Progenitor cell of endocrine pancreas (in vitro differentiated cells): Measurements from ENCODE around the gene GRIK5. TPM values are rescaled to one million over a fixed set of nuclear protein-coding genes. Genes with fewer than 3 reads are reported as not detected.
A peak's percentile ranks its signal among the peaks of the same experiment; 100 is the strongest.

Source experiments
- DNase-seq: peaks from one replicate; pipeline ENCODE4 v3.0.0; 2021; ENCODE audit warnings: low spot score; ENCODE audit not compliant: unreplicated experiment
- H3K27ac Mint-ChIP-seq: 2 replicates; pipeline ENCODE4 v1.8.0; 2021; ENCODE audit warnings: mild to moderate bottlenecking, moderate library complexity, mixed read lengths
- H3K27me3 Mint-ChIP-seq: 2 replicates; pipeline ENCODE4 v1.8.0; 2021; ENCODE audit warnings: mixed read lengths
- H3K36me3 Mint-ChIP-seq: 2 replicates; pipeline ENCODE4 v1.8.0; 2022; ENCODE audit warnings: mixed read lengths; ENCODE audit not compliant: insufficient read depth
- H3K4me1 Mint-ChIP-seq: 2 replicates; pipeline ENCODE4 v1.8.0; 2021; ENCODE audit warnings: low read depth, mixed read lengths
- H3K4me3 Mint-ChIP-seq: 2 replicates; pipeline ENCODE4 v1.8.0; 2021; ENCODE audit warnings: low read depth, mild to moderate bottlenecking, moderate library complexity, mixed read lengths
- H3K9me3 Mint-ChIP-seq: 2 replicates; pipeline ENCODE4 v1.8.0; 2021; ENCODE audit warnings: low read depth, mixed read lengths
- total RNA-seq: library from RNA; stranded (reverse); gene quantifications from 2 replicates; pipeline ENCODE4 v1.2.1, GENCODE V29; 2021
- TF ChIP-seq, protein P1 (sequence below): fragments of 200-600 bp; sonication (generic); IDR thresholded peaks from one replicate; pipeline ENCODE4 v1.5.0; 2021; ENCODE audit warnings: antibody characterized with exemption, mild to moderate bottlenecking; ENCODE audit not compliant: unreplicated experiment

Gene GRIK5
- total RNA-seq, 1 donor from 2014 or later: 11.6 TPM

DNA sequence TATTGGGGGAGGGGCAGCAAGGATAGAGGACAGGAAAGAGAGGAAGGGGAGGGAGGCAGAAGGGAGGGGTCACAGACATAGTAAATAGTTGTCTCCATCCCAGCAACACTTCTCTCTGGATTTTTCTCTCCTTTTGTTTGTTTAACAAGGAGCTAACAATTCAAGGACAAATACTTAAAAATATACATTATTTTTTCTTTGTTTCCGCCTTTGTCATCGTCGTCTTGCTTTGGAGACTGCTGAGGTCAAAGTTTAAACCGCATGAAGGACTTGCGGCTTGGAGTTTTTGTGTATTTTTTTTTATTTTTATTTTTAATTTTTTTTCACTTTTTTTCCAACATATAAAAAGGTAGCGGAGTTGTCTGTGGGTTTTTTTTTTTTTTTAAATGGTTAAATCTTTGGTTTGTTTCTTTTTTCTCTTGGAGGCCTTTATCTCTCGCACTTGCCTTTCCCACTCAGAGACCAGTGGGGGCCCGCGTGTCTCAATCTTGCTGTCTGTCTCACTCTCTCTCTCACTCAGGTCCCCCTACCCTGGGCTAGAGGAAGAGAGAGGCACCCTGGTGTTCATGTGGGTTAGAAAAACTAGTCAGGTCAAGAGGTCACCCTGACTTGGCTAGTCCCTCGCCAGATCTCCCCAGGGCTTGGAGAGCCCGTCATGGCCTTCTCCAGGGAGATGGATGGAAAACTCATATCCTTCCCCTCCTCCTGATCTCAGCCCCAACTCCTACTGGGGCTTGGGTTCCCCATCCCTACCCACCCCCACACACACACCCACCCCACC lies 17.0 kb upstream of the GRIK5 start:
- H3K27ac Mint-ChIP-seq: no peak overlapping the region
- TF ChIP-seq, protein P1, sequence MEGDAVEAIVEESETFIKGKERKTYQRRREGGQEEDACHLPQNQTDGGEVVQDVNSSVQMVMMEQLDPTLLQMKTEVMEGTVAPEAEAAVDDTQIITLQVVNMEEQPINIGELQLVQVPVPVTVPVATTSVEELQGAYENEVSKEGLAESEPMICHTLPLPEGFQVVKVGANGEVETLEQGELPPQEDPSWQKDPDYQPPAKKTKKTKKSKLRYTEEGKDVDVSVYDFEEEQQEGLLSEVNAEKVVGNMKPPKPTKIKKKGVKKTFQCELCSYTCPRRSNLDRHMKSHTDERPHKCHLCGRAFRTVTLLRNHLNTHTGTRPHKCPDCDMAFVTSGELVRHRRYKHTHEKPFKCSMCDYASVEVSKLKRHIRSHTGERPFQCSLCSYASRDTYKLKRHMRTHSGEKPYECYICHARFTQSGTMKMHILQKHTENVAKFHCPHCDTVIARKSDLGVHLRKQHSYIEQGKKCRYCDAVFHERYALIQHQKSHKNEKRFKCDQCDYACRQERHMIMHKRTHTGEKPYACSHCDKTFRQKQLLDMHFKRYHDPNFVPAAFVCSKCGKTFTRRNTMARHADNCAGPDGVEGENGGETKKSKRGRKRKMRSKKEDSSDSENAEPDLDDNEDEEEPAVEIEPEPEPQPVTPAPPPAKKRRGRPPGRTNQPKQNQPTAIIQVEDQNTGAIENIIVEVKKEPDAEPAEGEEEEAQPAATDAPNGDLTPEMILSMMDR: no peak
- no peaks in the 10 kb centered on the region for H3K9me3 Mint-ChIP-seq
- DNase-seq: no peak
- peaks cover 10% of the 10 kb centered on the region for H3K27me3 Mint-ChIP-seq
- peaks cover 2% of the 10 kb centered on the region for H3K4me1 Mint-ChIP-seq
- H3K36me3 Mint-ChIP-seq: peaks cover 6% of the 10 kb centered on the region
- H3K4me3 Mint-ChIP-seq: no peak overlapping the region

DNA sequence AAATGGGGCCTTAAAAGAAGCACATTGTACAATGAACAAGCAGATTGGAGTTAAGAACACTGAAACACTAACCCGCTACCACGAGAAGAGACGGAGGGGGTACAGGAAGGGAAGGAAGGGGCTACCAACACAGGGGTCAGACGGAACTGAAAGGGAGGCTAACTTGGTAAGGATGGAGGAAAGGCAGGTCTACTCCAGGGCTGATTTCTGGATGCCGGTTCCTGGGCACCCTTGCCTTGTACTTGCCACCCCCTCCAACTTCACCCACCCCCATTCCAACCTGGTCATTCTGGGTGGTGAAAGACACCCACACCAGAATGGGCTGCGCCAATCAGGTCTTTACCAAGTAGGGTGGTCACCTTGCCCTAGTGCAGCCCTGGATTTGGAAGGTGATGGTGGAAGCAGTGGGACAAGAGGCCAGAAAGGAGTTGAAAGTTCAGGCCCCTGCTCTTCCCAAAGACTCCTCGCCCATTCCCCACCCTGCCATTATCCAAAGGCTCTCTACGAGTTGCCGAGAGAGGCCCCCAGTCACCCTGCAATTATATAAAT lies 16.3 kb upstream of the GRIK5 start:
- TF ChIP-seq, protein P1: no peak
- peaks cover 13% of the 10 kb centered on the region for H3K36me3 Mint-ChIP-seq
- H3K27me3 Mint-ChIP-seq: peaks cover 10% of the 10 kb centered on the region
- no peak for DNase-seq
- peaks cover 5% of the 10 kb centered on the region for H3K4me1 Mint-ChIP-seq
- no peaks in the 10 kb centered on the region for H3K9me3 Mint-ChIP-seq
- no peak overlapping the region for H3K4me3 Mint-ChIP-seq
- H3K27ac Mint-ChIP-seq: no peak overlapping the region

- H3K27ac Mint-ChIP-seq: no peak overlapping the region
- no peaks in the 10 kb centered on the region for H3K27me3 Mint-ChIP-seq
- peaks cover 14% of the 10 kb centered on the region for H3K36me3 Mint-ChIP-seq
- H3K4me1 Mint-ChIP-seq: peaks cover 5% of the 10 kb centered on the region
- H3K4me3 Mint-ChIP-seq: no peak overlapping the region
- no peaks in the 10 kb centered on the region for H3K9me3 Mint-ChIP-seq
- TF ChIP-seq, protein P1: no peak
- DNase-seq: no peak
These were observed 13.5 kb upstream of the GRIK5 start for GRCh38 chr19:42083537-42083936.

GRCh38 chr19:42081584-42082203 lies 11.7 kb upstream of the GRIK5 start:
- Mint-ChIP-seq H3K4me3 (no peak overlapping the region), H3K27me3 (no peaks in the 10 kb centered on the region), H3K4me1 (peaks cover 20% of the 10 kb centered on the region), H3K9me3 (no peaks in the 10 kb centered on the region), H3K36me3 (peaks cover 17% of the 10 kb centered on the region), H3K27ac (peak overlapping the region; percentile 87)
- DNase-seq: no peak
- TF ChIP-seq, protein P1: peak; percentile 53

DNA sequence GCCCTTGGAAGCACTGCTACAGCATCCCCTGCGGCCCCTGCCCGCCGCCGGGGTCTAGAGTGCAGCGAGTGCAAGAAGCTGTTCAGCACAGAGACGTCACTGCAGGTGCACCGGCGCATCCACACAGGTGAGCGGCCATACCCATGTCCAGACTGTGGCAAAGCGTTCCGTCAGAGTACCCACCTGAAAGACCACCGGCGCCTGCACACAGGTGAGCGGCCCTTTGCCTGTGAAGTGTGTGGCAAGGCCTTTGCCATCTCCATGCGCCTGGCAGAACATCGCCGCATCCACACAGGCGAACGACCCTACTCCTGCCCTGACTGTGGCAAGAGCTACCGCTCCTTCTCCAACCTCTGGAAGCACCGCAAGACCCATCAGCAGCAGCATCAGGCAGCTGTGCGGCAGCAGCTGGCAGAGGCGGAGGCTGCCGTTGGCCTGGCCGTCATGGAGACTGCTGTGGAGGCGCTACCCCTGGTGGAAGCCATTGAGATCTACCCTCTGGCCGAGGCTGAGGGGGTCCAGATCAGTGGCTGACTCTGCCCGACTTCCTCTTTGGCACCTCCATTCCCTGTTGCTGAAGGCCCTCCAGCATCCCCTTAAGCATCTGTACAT lies 10.9 kb upstream of the GRIK5 start:
- DNase-seq: no peak
- no peak overlapping the region for H3K4me3 Mint-ChIP-seq
- peaks cover 17% of the 10 kb centered on the region for H3K36me3 Mint-ChIP-seq
- H3K9me3 Mint-ChIP-seq: no peaks in the 10 kb centered on the region
- TF ChIP-seq, protein P1: no peak
- no peaks in the 10 kb centered on the region for H3K27me3 Mint-ChIP-seq
- H3K27ac Mint-ChIP-seq: no peak overlapping the region
- H3K4me1 Mint-ChIP-seq: peaks cover 24% of the 10 kb centered on the region
